RWPE1 (cell line): Measurements from ENCODE around the gene CTNNA3.

Source experiments
- CTCF ChIA-PET: fragments of 350-600 bp; sonication (Branson Sonifier 250); formaldehyde crosslinking; extraction: SDS; loops from one replicate; lab custom pipeline; 2021; lab: Yijun Ruan, JAX
- POLR2A ChIA-PET: fragments of 400-600 bp; formaldehyde crosslinking; extraction: SDS; loops from one replicate; lab custom pipeline; 2020; ENCODE audit warnings: antibody characterized with exemption; ENCODE audit not compliant: low non-redundant PET; lab: Yijun Ruan, JAX
- DNase-seq: peaks from one replicate; pipeline ENCODE4 v3.0.0; 2012; ENCODE audit warnings: low spot score
- H3K27ac ChIP-seq: fragments of 450-650 bp; 2 replicates; pipeline ENCODE4 v1.5.1; 2017
- TF ChIP-seq, protein P1 (sequence below): fragments of 450-650 bp; conservative IDR thresholded peaks from 2 replicates; pipeline ENCODE4 v1.5.1; 2017; ENCODE audit warnings: low read depth, mild to moderate bottlenecking

Gene CTNNA3

DNA sequence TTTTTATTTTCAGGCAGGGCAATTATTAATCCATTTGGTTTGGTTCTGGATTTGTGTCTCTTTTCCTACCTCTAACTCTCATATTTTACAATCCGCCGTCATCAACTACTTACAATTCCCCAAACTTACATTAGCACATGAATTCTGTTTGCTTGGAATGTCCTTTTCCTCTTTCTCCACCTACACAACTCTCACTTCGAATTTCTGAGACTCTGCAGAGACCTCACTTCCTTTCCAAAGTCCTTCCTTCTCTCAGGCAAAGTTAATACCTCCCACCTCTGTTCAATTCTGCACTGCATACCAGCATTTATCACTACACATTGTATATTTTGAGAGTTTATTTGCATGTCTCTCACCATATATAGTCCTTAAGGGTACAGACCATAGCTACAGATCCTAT, 892.8 kb downstream of the CTNNA3 start:
- CTCF ChIA-PET = interaction anchor here (0.6 kb wide), 1 partner anchor 1149 kb away, joined by 5 read pairs; no protein-coding TSS in a partner anchor
- TF ChIP-seq, protein P1, sequence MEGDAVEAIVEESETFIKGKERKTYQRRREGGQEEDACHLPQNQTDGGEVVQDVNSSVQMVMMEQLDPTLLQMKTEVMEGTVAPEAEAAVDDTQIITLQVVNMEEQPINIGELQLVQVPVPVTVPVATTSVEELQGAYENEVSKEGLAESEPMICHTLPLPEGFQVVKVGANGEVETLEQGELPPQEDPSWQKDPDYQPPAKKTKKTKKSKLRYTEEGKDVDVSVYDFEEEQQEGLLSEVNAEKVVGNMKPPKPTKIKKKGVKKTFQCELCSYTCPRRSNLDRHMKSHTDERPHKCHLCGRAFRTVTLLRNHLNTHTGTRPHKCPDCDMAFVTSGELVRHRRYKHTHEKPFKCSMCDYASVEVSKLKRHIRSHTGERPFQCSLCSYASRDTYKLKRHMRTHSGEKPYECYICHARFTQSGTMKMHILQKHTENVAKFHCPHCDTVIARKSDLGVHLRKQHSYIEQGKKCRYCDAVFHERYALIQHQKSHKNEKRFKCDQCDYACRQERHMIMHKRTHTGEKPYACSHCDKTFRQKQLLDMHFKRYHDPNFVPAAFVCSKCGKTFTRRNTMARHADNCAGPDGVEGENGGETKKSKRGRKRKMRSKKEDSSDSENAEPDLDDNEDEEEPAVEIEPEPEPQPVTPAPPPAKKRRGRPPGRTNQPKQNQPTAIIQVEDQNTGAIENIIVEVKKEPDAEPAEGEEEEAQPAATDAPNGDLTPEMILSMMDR = no peak

GRCh38 chr10:66799474-66799873, 896.5 kb downstream of the CTNNA3 start:
- no peak for DNase-seq
- no peak overlapping the region for H3K27ac ChIP-seq
- CTCF ChIA-PET = no interaction called here
- TF ChIP-seq, protein P1 = no peak
- POLR2A ChIA-PET = no interaction called here

More for the DNA sequence above, 892.8 kb downstream of the CTNNA3 start:
- POLR2A ChIA-PET = no interaction called here
- H3K27ac ChIP-seq = no peak overlapping the region
- no peak for DNase-seq

DNA sequence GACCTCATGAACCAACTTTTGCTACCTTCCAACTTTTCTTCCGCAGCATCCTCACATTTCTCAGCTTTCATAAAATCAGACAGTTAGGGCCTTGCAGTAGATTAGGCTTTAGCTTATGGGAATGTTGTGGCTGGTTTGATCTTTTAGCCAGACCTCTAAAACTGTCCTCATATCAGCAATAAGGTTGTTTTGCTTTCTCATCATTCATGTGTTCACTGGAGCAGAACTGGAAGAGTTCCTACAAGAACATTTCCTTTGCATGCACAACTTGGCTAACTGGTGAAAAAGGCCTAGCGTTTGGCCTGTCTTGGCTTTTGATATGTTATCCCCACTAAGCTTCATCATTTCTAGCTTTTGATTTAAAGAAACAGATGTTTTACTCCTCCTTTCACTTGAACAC, 900.1 kb downstream of the CTNNA3 start:
- H3K27ac ChIP-seq = no peak overlapping the region
- TF ChIP-seq, protein P1 = no peak
- DNase-seq = no peak
- ChIA-PET POLR2A (no interaction called here), CTCF (no interaction called here)

DNA sequence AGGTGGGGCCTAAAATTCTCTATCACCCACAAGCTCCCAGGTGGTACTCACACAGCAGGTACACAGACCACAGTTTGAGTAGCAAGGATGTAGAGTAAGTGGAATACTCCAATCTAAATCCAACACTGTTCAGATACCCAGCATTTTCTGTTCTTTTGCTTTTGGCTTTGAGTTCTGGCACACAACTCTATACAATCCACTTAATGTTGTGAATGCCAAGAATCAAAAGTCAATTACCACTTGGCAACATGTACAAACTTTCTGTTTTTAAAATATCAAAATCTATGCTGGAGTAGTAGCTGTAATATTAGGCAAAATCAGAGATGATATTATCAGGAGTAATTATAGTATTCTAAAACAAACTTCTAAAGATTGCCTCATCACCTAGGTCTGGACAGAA, 903.6 kb downstream of the CTNNA3 start:
- DNase-seq = no peak
- TF ChIP-seq, protein P1 = no peak
- H3K27ac ChIP-seq = no peak overlapping the region
- ChIA-PET POLR2A (no interaction called here), CTCF (interaction anchor here (0.6 kb wide), 2 partner anchors 431 to 532 kb away, joined by 3 read pairs; no protein-coding TSS in a partner anchor)

DNA sequence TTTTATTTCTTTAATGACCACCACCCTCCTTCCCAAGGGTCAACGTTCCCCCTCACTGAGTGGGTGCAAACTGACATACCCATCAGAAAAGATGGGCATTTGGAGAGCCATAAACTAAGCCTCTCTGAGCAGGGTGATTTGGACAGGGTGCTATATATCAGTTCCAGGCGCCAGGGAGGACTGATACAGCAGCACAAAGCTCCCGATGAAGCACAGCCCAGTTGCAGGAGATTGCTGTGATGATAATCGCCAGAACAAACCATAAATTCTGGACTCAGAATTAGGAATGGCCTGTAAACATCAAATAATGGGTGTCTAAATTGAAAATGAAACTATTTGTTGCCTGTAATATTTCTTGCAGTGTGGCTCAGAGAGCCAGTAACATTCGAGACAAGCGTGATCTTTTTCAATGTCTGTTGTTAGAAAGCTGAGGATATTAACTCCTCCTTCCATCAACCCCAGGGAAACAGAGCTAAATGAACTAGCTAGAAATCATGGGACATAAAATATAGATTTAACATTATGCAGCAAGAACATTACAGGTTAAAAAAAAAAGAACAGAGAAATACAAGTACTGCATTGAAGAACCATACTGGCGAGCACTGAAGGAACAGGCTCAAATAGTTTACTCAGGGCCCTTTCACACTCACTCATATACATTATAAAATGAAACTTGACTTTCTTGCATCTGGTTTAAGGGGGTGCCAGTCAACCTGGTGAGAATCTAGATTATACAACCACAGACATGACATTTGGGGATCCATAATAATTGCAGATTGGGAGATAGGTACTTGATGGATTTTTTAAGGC, 907.6 kb downstream of the CTNNA3 start:
- POLR2A ChIA-PET = no interaction called here
- TF ChIP-seq, protein P1 = no peak
- H3K27ac ChIP-seq = no peak overlapping the region
- CTCF ChIA-PET = interaction anchor here (0.7 kb wide), 1 partner anchor 9 kb away, joined by 3 read pairs; no protein-coding TSS in a partner anchor
- no peak for DNase-seq

- CTCF ChIA-PET = interaction anchor here (0.6 kb wide), 1 partner anchor 44 kb away, joined by 3 read pairs; no protein-coding TSS in a partner anchor
- POLR2A ChIA-PET = no interaction called here
- DNase-seq = no peak
- H3K27ac ChIP-seq = no peak overlapping the region
- TF ChIP-seq, protein P1 = no peak
Observed at GRCh38 chr10:66786709-66787108, 909.3 kb downstream of the CTNNA3 start.
